Subcutaneous adipose tissue (tissue), 4 donors: ENCODE measurements around the gene PCBP3. TPM values are rescaled to one million over a fixed set of nuclear protein-coding genes. Genes with fewer than 3 reads are reported as not detected.

Experiments
- CTCF ChIP-seq: fragments of 450-650 bp; IDR thresholded peaks from one replicate; pipeline ENCODE4 v1.5.1; 2016; ENCODE audit warnings: low read depth, mild to moderate bottlenecking, control low read depth, antibody characterized with exemption, moderate library complexity
- total RNA-seq, 4 donors: library from RNA; depleted of rRNA; stranded (reverse); fragments of >200 nt; gene quantifications; one replicate each; pipeline ENCODE4 v1.1.0, GENCODE V29; 2016

Gene PCBP3
- total RNA-seq, 4 donors from 2014 or later, result 3.4 to 11.0 (median 5.7) TPM

GRCh38 chr21:45943630-45944540 lies 300.4 kb downstream of the PCBP3 start:
- TF ChIP-seq CTCF, result no peak

GRCh38 chr21:45944601-45945000 lies 301.1 kb downstream of the PCBP3 start:
- no peak for TF ChIP-seq CTCF

- no peak for TF ChIP-seq CTCF
Observed at GRCh38 chr21:45945066-45945867, 301.7 kb downstream of the PCBP3 start.

DNA sequence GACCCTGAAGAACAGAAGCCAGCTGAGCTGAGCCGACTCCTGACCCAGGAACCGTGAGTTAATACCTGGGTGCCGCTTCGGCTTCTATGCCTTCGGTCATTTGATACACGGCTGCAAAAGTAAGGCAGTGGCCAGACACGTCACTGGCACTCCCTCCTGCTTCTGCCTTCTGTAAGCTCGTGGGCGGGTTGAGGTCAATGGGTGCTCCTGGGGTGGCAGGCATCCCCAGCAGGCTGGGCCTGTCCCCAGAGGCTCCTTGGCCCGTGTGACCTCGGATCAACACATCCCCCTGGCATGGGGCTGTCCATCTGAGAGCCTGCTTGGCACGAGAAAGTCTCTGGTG lies 302.3 kb downstream of the PCBP3 start:
- no peak for TF ChIP-seq CTCF

DNA sequence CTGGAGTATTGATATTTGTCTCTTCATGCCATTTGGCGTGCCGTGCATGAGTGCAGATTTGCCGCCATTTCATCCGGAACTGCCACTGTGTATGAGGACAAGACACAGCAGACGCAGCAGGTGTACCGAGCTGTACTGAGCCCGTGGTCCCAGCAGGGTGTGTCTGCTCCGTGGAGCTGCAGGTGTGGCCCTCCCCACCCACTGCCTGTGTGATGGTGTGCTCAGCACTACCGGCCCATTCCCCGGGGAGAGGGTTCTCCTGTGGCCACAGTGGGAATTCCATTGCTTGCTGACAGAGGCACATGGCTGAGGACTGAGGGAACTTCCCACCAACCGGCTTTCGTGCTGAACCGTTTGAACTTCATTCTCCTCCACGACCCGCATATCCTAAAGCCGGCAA lies 303.8 kb downstream of the PCBP3 start:
- TF ChIP-seq CTCF, result no peak

DNA sequence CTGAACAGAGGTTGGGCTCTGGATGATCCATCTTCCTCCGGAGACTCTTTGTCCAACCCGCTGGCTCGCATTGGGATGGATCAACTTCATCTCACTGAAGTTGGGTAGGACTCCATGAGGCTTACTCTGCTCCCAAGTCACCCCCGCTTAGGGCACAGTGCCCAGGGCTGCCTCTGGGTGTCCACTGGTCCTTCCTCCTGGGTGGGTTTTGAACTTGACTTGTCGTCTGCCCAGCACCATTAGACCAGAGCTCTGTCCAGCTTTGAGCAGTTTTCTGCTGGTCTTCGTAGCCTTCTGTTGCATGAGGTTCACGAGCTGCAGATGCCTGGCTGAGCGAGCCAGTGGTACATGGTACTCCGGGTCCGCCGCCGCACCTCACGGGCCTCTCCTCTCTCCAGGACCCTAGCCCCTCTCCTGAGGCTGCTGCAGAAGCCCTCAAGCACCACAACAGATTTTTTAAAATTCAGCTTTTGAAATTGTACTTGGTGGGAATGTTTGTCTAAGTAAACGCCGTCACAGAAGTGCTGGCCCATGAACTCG lies 304.3 kb downstream of the PCBP3 start:
- TF ChIP-seq CTCF, result no peak

GRCh38 chr21:45948576-45949141 lies 305.1 kb downstream of the PCBP3 start:
- TF ChIP-seq CTCF, result no peak
